CD4-positive, alpha-beta T cell treated with Interleukin-6 for 4 hours (primary cell): ENCODE data around the gene ST7.
"Not testable (repeated sequence)": the region's sequence is repeated elsewhere in the genome, so short reads cannot be mapped to it uniquely, and the experiment has no call there.

ENCODE experiments used
- DNase-seq: peaks from one replicate; pipeline ENCODE4 v3.0.0-alpha.2; 2020; ENCODE audit warnings: mixed read lengths

Gene ST7

DNA sequence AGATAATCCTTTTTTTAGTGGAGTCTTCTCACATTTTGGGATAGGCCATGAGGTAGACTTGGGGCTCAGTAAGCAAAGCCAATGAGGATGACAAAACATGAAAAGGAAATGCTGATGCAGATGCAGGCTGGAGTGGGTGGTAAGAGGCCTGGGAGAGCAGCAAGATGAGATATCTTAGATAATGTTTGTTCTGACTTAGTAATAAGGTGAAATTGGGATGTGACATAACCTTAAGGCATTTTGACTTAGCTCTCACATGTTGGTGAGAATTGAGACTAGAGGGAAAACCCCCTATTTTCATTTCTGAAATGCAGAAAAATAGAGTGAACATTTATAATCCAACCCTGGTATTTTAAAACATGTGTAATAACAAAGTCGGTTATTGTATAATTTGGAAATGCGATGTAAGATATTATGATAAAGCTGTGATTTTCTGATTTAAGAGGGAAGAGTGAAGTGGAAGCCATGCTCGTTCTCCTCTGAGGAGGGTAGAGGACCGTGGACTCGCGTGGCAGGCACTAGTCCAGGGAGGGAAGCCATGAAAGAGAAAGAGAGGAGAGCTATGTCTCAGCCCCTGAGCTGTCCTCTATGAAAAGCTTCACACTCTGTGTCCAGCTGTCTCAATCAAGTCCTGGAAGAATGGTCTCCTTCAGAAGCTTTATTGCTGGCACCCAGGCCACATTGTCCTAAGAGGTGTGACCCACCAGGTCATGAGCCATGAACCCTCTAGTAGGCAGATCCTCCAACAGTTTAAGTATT is 57.3 kb downstream of the ST7 start:
- no peak for DNase-seq

- no peak for DNase-seq
These were observed 58.3 kb downstream of the ST7 start for GRCh38 chr7:117011419-117012260.

- DNase-seq: no peak
These were observed 59.0 kb downstream of the ST7 start for GRCh38 chr7:117012284-117012683.

GRCh38 chr7:117012696-117013095 is 59.4 kb downstream of the ST7 start:
- no peak for DNase-seq

DNA sequence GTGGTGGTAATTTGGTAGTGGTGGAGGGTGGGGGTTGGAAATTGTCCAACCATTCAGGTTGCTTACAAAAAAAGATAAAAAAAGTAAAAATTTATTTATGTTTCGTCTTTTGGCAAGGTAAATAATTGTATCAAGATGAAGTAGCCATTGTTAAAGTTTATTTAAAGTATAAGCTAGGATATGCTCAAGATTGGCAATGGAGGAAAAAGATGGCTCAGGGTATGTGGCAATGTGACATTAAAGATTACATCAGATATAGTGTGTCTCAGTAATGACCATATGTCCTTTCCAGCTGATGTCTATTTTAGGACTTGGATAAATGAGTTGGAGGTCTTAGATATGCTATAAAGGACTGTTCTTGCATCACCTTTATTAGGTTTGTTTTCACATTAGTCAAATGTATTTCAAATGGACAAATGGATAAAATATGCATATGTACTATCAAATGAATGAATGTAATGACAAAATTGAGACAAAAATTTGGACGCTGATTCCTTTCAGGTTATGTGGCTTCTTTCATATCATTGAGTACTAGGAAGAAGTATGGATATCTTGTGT is 60.9 kb downstream of the ST7 start:
- DNase-seq: no peak

DNA sequence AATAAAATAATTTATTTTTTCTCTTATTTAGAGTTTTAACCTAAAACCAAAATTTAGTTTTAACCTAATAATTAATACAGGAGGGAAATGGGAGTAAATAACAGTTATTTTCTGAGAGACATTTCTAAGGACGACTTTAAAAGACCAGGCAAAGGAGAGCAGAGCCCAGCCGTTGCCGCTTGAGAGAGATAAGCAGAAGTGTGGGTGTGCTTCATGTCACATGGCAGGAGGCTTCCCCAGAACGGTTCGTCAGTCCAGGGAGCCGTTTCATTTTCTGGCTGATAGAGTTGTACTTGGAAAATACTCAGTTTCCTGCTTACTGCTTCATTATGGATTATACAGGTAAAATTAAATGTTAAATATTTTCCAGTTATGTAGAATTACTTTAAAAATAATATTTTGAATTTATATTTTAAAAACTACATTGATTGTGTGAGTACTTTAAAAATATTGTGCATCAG is 61.4 kb downstream of the ST7 start:
- DNase-seq: peak; percentile 15

DNA sequence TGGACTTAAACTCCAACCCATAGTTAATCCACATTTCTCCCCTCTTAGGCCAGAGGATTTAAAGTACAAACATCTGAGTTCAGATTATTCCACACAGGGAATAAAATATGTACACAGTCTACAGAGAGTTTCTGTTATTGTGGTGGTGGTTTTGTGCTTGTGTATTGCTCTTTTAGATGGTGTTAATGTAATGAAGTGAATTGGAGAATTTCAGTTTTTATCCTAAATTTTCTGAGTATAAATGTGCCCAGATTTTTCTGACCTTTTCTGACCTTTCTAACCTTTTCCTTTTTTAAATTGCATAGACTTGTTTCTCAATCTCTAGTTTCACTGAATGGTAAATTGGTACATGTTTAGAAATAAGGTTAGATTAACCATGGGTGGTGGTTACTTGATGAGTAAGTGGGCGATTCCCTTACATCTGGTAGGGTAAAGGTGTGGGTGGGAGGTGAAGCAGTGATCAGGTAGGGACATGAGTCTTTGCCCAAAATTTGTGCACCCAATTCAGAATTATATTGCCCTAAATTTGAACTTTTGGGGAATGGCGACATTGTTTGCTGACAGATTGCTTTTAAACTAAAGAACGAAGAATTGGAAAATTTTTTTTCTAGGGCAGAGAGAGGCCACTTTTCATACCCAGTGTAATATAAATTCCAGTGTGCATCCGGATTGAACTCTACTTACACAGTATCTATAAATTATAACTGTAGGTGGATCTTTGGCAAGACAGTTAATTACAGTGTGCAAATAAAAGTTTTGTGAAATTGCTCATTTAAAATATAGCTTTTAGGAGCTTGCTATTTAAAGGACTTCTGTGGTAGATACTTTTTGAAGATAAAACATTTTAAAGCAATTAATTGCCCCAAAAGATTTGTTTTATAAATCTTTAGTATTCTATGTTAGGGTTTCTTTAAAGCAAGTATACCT is 62.2 kb downstream of the ST7 start:
- no peak for DNase-seq

DNA sequence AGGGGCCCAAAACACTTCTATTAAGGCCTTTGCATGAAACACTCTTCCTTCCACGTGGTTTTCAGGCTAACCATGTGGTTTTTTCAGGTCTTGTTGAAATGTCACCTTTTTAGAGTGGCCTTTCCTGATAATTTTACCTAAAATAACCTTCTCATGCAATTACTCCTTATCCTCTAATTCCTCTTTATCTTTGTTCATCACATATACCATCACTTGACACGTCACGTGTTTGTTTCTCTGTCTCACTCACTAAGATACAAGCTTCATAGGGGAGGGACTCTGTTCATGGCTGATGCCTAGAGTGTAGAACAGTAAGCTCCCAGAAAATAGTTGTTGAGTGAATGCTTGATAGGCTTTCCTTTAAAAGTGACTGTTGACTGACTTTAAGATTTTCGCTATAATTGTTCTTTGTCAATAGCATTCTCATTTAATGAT is 63.7 kb downstream of the ST7 start:
- DNase-seq: no peak

- no peak for DNase-seq
These were observed 64.5 kb downstream of the ST7 start for GRCh38 chr7:117017702-117018266.

DNA sequence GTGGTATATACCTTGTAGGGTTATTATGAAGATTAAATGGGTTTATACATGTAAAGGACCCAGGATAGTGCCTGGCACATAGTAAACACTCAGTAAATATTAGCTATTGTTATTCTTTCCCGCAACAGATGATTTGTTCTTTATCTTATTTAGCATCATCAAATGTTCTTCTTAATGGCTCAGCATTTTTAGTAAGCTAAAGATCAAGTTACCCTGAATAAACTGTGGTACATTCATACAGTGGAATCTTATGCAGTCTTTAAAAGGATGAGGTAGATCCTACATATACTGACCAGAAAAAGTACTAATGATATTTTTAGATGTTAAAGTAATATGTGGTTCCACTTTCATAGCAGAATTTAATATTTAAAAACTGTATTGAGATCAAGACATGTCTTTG is 65.4 kb downstream of the ST7 start:
- no peak for DNase-seq

DNA sequence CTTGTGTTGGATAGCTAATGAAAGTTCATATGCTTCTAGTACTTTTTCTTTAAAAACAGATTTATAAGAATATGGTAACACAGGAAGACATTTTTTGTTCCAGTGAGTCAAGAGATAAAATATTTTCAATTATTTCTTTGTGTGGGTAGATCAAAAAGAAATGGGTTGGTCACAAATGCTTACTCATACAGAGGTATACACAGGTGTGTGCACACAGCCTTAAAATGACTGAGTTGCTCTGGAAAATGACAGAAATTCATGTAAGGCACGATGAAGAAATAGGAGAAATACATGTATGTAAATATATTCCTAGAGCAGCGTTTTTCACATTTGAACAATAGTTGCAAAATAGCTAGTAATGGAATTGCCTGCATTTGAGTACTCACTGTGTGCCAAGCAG is 66.0 kb downstream of the ST7 start:
- no peak for DNase-seq

DNA sequence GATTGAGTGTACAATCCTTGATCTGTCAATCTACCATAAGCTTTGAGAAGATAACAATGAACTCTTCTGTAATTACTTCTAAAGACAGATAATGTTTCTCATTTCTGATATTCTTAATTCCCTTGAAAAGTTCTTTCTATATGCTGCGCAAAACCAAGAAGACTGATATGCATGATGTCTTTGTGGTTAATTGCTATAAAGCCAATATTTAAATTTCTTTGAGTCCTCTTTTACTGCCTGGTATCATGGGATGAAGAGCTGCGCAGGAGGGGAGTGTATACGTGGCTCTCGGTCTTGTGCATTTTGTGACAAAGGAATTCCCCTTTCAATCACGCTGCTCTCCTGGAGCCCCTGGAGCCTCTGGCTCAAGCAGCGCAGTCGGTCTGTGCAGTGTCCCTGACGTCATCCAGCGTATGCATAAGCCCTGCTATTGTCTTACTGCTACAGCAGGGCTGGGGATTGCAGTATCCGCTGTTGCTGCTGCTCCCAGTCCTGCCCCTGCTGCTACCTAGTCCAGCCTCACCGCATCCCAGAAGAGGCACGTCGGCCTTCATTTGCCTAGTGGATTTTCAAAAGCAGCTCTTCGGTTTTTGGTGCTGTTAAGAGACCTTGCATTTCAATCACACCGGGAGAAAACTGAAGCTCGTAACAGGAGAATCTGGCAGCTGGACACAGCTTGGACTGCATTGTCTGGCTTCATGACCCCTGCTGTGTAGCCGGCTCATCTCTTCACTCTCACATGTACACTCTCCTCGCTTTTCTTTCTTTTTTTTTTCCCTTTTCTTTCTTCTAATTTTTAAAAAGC is 66.7 kb downstream of the ST7 start:
- DNase-seq: no peak

DNA sequence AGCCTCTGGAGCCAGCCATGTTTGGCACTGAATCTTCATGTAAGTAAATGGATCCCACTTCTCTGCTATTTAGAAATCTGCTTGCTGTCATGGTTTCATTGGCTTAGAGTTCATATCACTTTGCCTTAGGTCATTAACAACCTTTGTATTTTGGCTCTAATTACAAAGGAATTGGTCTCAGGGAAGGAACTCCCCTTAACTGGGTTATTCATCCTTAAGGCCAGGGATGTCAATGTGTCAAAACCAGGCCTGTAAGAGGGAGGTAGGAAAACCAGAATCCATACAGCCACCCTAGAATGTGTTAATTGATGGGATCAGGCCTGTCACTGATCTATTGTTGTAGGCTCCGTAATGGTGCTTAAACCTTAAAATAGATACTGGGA is 67.3 kb downstream of the ST7 start:
- no peak for DNase-seq

DNA sequence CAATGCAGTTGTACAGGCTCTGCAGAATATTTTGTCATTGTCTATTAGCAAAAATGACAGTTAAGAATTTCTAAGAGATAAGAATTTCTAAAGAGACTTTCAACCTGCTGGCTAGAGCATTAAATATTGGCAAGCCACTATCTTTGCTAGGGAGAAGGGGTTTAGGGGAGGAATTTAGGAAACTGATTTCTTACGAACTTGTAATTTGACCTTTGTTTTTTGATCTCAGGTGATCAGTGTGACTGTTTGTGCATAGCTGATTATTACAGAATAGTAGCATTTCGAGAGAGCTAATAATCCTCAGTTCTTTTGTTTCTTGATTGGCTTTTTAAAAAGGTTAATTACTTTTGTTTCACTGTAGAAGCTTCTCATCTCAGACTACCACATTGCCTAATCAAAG is 68.1 kb downstream of the ST7 start:
- DNase-seq: no peak

DNA sequence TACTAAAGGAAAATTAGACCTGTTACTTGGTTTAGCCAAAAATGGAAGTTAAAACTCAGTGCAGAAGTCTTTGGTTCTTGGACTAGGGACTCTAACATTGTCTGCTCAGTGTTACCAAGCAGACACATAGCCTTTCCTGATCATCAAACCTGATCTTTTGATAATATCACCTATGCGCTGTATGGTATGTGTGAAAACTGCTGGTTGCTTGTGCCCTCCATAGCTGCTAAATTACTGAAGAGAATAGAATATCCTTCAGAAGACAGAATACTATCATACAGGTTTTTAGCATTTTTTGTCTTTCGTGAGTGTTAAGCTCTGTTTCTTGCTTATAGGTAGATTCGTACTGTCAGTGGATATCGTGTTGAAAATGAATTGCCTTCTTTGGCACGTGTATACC is 68.7 kb downstream of the ST7 start:
- DNase-seq: no peak

GRCh38 chr7:117023325-117023854 is 70.1 kb downstream of the ST7 start:
- DNase-seq: no peak

DNA sequence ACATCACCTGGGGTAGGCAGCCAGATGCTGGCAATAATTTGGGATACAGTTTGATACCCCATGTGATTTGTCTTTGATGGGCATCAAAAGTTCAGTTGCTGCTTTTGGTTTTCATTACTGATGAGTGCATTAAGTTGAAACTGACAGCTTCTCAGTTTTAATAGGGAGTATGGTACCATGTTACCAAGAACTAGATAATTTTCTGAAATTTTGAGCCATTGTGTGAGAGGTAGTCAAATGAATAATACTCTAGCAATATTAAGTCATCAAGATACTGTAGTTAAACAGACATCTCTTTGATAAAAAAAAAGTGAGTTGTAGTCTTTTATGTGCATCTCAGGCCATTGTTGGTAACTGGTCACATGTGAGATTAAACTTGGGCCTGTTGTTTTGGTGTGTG is 71.5 kb downstream of the ST7 start:
- DNase-seq: no peak

- DNase-seq: no peak
These were observed 72.6 kb downstream of the ST7 start for GRCh38 chr7:117025891-117026290.

DNA sequence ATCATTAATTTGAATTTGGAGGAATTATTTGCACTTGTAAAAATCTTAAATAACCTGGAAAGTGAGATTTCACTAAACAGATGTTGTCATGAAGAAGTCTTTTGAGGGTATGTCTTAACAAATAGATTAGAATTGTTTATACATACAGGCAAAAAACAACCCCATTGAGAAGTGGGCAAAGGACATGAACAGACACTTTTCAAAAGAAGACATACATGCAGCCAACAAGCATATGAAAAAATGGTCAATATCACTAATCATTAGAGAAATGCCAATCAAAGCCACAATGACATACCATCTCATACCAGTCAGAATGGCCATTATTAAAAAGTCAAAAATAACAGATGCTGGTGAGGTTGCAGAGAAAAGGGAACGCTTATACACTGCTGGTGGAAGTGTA is 77.0 kb downstream of the ST7 start:
- not testable (repeated sequence) for DNase-seq

- DNase-seq: not testable (repeated sequence)
These were observed 77.5 kb downstream of the ST7 start for GRCh38 chr7:117030793-117031192.

GRCh38 chr7:117032810-117033209 is 79.5 kb downstream of the ST7 start:
- DNase-seq: no peak
